HepG2 (cell line): Measurements from ENCODE around the gene GABARAPL2. TPM values are rescaled to one million over a fixed set of nuclear protein-coding genes. Genes with fewer than 3 reads are reported as not detected.
A peak's percentile ranks its signal among the peaks of the same experiment; 100 is the strongest.

Experiments used
- BHLHE40 ChIP-seq: IDR thresholded peaks from 2 replicates; pipeline ENCODE4 v1.6.1; 2011; ENCODE audit warnings: low read length, improper control_type of control experiment
- ESRRA ChIP-seq: sonication (generic); formaldehyde crosslinking; IDR thresholded peaks from 2 replicates; pipeline ENCODE4 v1.5.1; 2020; ENCODE audit warnings: mild to moderate bottlenecking, low read depth, missing genetic modification reagents
- FOXK1 ChIP-seq: sonication (generic); formaldehyde crosslinking; IDR thresholded peaks from 2 replicates; pipeline ENCODE4 v1.4.0; 2020; ENCODE audit warnings: low read depth, missing genetic modification reagents, borderline replicate concordance
- HDAC6 ChIP-seq: fragments of 200-600 bp; sonication (generic); IDR thresholded peaks from 2 replicates; pipeline ENCODE4 v1.7.0; 2017; ENCODE audit warnings: mild to moderate bottlenecking, antibody characterized with exemption, low read length, low read depth
- IKZF5 ChIP-seq: IDR thresholded peaks from 2 replicates; pipeline ENCODE4 v1.6.1; 2018; ENCODE audit warnings: missing genetic modification reagents, mild to moderate bottlenecking, missing compliant biosample characterization
- KDM2A ChIP-seq: sonication (generic); formaldehyde crosslinking; IDR thresholded peaks from 2 replicates; pipeline ENCODE4 v1.4.0; 2020; ENCODE audit warnings: low read depth, missing genetic modification reagents, borderline replicate concordance
- KIAA2018 ChIP-seq: sonication (generic); formaldehyde crosslinking; IDR thresholded peaks from 2 replicates; pipeline ENCODE4 v1.5.0; 2020; ENCODE audit warnings: mild to moderate bottlenecking, missing genetic modification reagents, borderline replicate concordance
- MLLT10 ChIP-seq: sonication (generic); formaldehyde crosslinking; IDR thresholded peaks from 2 replicates; pipeline ENCODE4 v1.4.0; 2020; ENCODE audit warnings: missing genetic modification reagents
- NONO ChIP-seq, 2 experiments: fragments of 450-650 bp in 1 of 2; sonication (generic) in 1 of 2; formaldehyde crosslinking in 1 of 2; IDR thresholded peaks in 1 of 2; conservative IDR thresholded peaks in 1 of 2; 2 replicates each; pipeline versions ENCODE4 v1.6.1 to v1.8.0; 2017 to 2022; ENCODE audit warnings: mild to moderate bottlenecking in 1 of 2, missing genetic modification reagents in 1 of 2, moderate library complexity in 1 of 2
- PHF5A ChIP-seq: IDR thresholded peaks from one replicate; pipeline ENCODE4 v1.6.1; 2018; ENCODE audit warnings: low read depth, missing genetic modification reagents; ENCODE audit not compliant: unreplicated experiment
- PHF8 ChIP-seq: sonication (generic); formaldehyde crosslinking; IDR thresholded peaks from 2 replicates; pipeline ENCODE4 v1.5.0; 2020; ENCODE audit warnings: missing genetic modification reagents
- RARG ChIP-seq: sonication (generic); formaldehyde crosslinking; IDR thresholded peaks from 2 replicates; pipeline ENCODE4 v1.4.0; 2020; ENCODE audit warnings: low read depth, mild to moderate bottlenecking, missing genetic modification reagents
- RXRA ChIP-seq: sonication (generic); formaldehyde crosslinking; IDR thresholded peaks from 2 replicates; pipeline ENCODE4 v1.5.1; 2020; ENCODE audit warnings: missing genetic modification reagents
- ZBTB1 ChIP-seq: sonication (generic); formaldehyde crosslinking; IDR thresholded peaks from 2 replicates; pipeline ENCODE4 v1.4.0; 2020; ENCODE audit warnings: missing genetic modification reagents, borderline replicate concordance
- ZFAT ChIP-seq: sonication (generic); formaldehyde crosslinking; conservative IDR thresholded peaks from 2 replicates; pipeline ENCODE4 v1.8.1; 2023; ENCODE audit warnings: missing genetic modification reagents, inconsistent platforms
- ZIK1 ChIP-seq: sonication (generic); formaldehyde crosslinking; IDR thresholded peaks from 2 replicates; pipeline ENCODE4 v1.5.0; 2020; ENCODE audit warnings: mild to moderate bottlenecking, low read depth, missing genetic modification reagents, borderline replicate concordance
- ZNF234 ChIP-seq: sonication (generic); formaldehyde crosslinking; conservative IDR thresholded peaks from 2 replicates; pipeline ENCODE4 v1.5.1; 2020; ENCODE audit warnings: mild to moderate bottlenecking, missing genetic modification reagents
- ZNF367 ChIP-seq: sonication (generic); formaldehyde crosslinking; IDR thresholded peaks from 2 replicates; pipeline ENCODE4 v1.4.0; 2020; ENCODE audit warnings: missing genetic modification reagents, borderline replicate concordance
- ZNF432 ChIP-seq: sonication (generic); formaldehyde crosslinking; IDR thresholded peaks from 2 replicates; pipeline ENCODE4 v1.5.0; 2020; ENCODE audit warnings: missing genetic modification reagents, mild to moderate bottlenecking, borderline replicate concordance
- polyA plus RNA-seq, 8 experiments: library from polyadenylated mRNA; depleted of rRNA in 3 of 8; stranded (reverse) in 7 of 8; unstranded in 1 of 8; fragments of >200 nt; fragmentation: Illumina TruSeq in 4 of 8; extraction: Trizol in 4 of 8; gene quantifications; 2 replicates each; pipeline versions ENCODE4 v1.2.1 to v1.2.3, GENCODE V29; 2011 to 2016; ENCODE audit warnings: low read depth in 4 of 8, missing spikeins in 1 of 8, mixed read lengths in 1 of 8; ENCODE audit not compliant: insufficient read depth in 1 of 8
- total RNA-seq, 5 experiments: library from RNA; depleted of rRNA; stranded (reverse); fragments of >200 nt; fragmentation: Illumina TruSeq; extraction: Trizol; gene quantifications; 2 replicates each; pipeline ENCODE4 v1.2.3, GENCODE V29; 2016; ENCODE audit warnings: low read depth in 1 of 5

The GABARAPL2 gene
- total and polyA plus RNA-seq, 2 of the 13 experiments (the other 11 are each of a cell fraction or from before 2014, with no cell fraction given), result 76.4 to 83.0 TPM

- TF ChIP-seq KIAA2018 (CRISPR knock-in tag), result 0 out of 2 replicates have a peak, but pooled peaks have one; percentile 47
- no peak for TF ChIP-seq ZNF234 (CRISPR knock-in tag)
- no peak for TF ChIP-seq ZNF432 (CRISPR knock-in tag)
- TF ChIP-seq ESRRA (CRISPR knock-in tag), result 0 out of 2 replicates have a peak, but pooled peaks have one; percentile 23
- peak; percentile 100 for TF ChIP-seq KDM2A
- TF ChIP-seq HDAC6, result no peak
- TF ChIP-seq PHF5A (CRISPR knock-in tag), result no peak
- peak; percentile 76; the same call in 1 of the 2 replicates for TF ChIP-seq IKZF5
- peak; percentile 83 for TF ChIP-seq RXRA (CRISPR knock-in tag)
- peak; percentile 81; the same call in 1 of the 2 replicates for TF ChIP-seq FOXK1 (CRISPR knock-in tag)
- TF ChIP-seq ZBTB1 (CRISPR knock-in tag), result no peak
- peak; percentile 96 for TF ChIP-seq PHF8 (CRISPR knock-in tag)
- 0 out of 2 replicates have a peak, but pooled peaks have one; percentile 16 for TF ChIP-seq BHLHE40
- no peak for TF ChIP-seq MLLT10 (CRISPR knock-in tag)
- no peak for TF ChIP-seq NONO (IDR thresholded peaks at IDR 0.05)
- TF ChIP-seq NONO (CRISPR knock-in tag; conservative IDR thresholded peaks at IDR 0.05), result peak; percentile 80
- no peak for TF ChIP-seq ZFAT
- TF ChIP-seq ZNF367 (CRISPR knock-in tag), result peak; percentile 54; the same call in 1 of the 2 replicates
- no peak for TF ChIP-seq RARG (CRISPR knock-in tag)
- TF ChIP-seq ZIK1 (CRISPR knock-in tag), result peak; percentile 13; the same call in 1 of the 2 replicates
Observed at GRCh38 chr16:75622761-75623605, 56.8 kb downstream of the GABARAPL2 start, which contains the start of gene ADAT1 (continued).
